ENCODE results near the gene TNFRSF6B.
"Not testable (repeated sequence)": the region's sequence is repeated elsewhere in the genome, so short reads cannot be mapped to it uniquely, and the experiment has no call there.

The TNFRSF6B gene

GRCh38 chr20:63663332-63664066 is 33.0 kb upstream of the TNFRSF6B start:
- no peak for DNase-seq

DNA sequence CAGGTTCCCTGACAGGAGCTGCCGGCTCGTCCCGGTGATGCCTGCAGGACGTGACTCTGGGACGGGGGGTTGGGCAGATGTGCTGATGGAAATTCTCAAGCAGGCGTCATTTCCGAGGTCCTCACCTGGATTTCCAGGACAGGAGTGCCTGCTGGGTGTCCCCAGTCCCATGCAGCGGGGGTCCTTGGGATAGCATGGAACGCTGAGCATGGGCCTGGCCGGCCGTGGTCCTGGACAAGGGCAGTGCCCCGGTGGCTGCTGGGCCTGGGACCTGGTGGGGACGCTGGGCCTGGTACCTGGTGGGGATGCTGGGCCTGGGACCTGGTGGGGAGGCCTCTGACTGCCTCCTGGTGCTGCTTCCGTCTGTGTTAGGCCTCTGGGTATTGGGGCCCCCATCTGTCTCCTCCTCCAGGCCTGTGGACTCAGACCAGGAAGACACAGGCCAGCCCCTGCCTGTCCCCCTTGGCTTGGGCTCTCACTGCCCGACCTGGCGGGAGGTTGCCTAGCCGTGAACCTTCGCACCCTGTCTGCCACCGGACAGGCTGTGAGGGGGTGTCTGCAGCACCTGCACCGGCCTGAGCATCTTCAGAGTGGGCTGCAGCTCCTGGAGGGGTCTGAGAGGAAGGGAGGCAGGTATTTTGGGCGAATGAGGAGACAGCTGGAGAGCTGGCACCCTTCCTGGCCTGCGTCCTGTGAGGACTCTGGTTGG is 32.2 kb upstream of the TNFRSF6B start:
- no peak for DNase-seq

GRCh38 chr20:63664861-63665594 is 31.4 kb upstream of the TNFRSF6B start:
- no peak for DNase-seq

DNA sequence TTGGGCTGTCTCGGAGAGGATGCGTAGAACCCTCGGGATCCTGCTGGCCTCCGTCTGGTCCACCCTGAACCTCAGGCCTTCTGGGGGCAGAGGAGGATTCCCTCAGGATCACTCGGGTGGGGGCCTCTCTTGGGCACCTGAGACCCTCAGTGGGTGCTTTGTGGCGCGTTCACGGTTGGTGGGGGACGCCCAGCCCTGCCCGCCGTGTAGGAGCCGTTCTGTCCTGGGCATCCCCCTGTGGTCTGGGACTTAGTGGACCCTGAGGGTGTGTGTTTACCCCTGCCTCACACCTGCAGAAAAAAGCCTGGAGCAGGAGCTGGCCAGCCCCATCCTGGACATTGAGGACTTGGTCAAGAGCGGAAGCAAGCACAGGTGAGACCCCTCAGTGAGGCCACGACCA is 30.7 kb upstream of the TNFRSF6B start:
- DNase-seq: no peak

GRCh38 chr20:63667858-63668257 is 28.6 kb upstream of the TNFRSF6B start:
- DNase-seq: no peak

- DNase-seq: no peak
Measured at GRCh38 chr20:63668351-63668750, 28.1 kb upstream of the TNFRSF6B start.

- not testable (repeated sequence) for DNase-seq
Measured at GRCh38 chr20:63671695-63672094, 24.8 kb upstream of the TNFRSF6B start.

- DNase-seq: no peak
Measured at GRCh38 chr20:63672666-63673065, 23.8 kb upstream of the TNFRSF6B start.

DNA sequence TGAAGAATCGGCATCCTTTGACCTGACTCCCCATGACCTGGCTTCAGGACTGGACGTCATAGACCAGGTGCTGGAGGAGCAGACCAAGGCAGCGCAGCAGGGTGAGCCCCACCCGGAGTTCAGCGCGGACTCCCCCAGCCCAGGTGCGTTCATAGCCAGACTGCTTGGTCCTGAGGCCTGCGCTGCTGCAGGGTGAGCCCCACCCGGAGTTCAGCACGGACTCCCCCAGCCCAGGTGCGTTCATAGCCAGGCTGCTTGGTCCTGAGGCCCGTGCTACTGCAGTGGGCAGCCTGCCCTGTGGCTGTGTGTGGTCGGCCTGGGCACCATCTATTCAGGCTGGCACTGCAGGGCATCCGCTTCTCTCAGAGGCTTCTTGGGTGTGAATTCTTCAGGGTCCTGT is 22.5 kb upstream of the TNFRSF6B start:
- no peak for DNase-seq

DNA sequence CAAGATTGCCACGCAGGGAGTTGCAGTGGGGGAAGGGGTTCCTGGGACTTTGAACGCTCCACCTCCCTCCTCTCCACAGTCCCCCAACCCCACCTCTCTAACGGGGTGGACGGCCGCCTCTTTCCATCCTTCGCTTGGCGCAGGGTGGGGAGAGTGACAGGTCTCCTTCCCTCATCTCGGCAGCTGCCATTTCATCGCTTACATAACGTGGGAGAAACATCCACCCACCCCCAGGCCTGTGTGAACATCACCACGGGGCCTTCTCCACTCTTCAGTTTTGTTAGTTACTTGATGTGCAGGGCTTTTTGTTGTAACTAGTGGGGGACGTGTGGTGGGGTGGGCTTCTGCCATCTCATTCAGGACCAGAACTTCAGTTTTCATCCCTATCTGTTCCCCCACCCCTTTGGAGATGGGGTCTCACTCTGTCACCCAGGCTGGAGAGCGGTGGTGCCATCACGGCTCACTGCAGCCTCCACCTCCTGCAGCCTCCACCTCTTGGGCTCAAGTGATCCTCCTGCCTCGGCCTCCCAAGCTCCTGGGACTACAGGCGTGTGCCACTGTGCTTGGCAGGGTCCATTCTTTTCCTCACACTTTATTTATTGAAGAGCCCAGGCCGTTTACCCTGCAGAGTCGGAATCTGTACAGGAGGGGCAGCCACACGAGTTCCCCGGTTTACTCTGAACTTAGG is 20.6 kb upstream of the TNFRSF6B start:
- no peak for DNase-seq

- no peak for DNase-seq
Measured at GRCh38 chr20:63678071-63678470, 18.4 kb upstream of the TNFRSF6B start.

- DNase-seq: no peak
Measured at GRCh38 chr20:63678667-63679465, 17.6 kb upstream of the TNFRSF6B start.

DNA sequence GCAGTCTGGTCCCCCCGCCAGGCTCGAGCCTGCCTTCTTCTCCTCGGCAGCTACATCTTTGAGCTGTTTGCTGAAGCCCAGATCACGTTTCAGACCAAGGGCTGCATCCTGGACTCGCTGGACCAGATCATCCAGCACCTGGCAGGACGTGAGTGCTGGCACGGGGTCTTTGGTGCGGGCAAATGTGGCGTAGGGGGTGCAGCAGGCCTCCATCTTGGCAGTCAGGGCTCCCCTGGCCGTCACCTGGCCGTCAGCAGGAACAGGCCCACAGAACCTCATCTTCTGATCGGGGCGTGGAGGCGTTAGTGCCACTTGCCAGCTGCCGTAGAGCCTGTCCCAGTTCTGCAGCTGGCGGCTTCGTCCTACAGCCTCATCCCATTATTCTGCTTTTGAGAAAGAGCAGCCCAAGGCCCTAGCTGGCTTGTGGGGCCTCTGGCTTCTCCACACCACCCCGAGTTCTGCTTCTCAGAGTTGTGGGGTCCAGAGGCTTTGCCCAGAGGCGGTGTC is 16.6 kb upstream of the TNFRSF6B start:
- DNase-seq: no peak

- DNase-seq: no peak
Measured at GRCh38 chr20:63680427-63680826, 16.0 kb upstream of the TNFRSF6B start.

DNA sequence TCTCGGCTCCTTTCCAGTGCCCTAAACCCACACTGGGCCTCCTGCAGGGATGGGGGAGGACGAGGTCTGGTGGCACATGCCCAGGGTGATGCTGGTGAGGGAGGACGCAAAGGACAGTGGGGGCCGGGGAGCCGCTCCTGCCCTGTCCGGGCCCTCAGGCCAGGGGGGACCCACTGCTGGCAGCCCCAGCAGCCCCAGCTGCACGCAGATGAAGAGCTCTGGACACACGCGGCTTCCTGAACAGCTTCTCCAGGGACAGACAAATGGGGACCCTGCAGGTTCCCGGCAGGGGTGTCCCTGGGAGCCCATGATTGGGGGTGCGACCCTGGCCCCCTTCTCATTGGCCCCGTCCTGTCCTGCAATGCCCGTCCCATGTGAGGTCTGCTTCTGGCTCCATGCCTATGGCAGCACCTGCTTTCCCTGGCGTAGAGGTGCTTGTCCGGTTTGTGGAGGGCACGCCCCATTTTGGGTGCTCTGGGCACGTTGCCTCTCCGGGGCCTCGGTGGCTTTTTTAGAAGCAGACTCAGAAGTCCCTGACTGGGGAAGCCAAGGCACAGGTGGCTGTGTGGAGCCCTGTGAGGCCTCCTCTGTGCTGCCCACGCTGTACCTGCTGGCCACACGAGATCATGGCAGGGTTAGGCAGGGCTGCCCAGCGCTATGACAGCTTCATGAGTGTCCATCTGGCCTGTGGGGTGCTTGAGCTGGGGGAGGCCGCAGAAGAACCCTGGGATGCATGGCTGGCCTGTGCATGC is 15.4 kb upstream of the TNFRSF6B start:
- DNase-seq: no peak

GRCh38 chr20:63681609-63682142 is 14.8 kb upstream of the TNFRSF6B start:
- no peak for DNase-seq

GRCh38 chr20:63682384-63683139 is 13.9 kb upstream of the TNFRSF6B start:
- no peak for DNase-seq

DNA sequence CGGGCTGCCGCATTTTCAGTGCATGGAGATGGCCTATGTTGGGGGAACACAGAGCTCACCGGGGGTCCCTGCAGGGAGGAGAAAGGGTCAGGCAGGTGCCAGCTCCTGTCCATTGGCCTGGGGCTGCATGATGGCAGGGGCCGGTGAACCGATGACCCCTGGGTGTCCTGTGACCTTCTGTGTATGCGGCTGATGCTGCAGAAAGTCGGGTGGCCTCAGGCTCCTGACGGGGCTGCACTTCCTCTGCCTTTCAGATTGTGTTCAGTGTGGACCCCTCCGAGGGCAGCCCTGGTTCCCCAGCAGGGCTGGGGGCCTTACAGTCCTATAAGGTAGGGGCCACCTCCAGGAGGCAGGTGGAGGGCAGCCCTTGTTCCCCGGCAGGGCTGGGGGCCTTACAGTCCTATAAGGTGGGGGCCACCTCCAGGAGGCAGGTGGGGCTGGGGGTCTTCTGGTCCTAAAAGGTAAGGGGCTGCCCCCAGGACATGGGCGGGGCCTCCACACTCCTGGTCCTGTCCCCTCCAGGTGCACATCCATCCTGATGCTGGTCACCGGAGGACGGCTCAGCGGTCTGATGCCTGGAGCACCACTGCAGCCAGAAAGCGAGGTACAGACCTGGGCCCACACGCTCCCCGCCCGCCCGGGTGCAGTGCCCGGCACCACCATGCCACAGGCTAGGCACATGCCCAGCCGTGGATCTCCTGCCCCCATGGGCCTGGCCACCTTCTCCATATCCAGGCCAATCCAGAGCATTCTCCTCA is 11.0 kb upstream of the TNFRSF6B start:
- DNase-seq: no peak

GRCh38 chr20:63686094-63686491 is 10.4 kb upstream of the TNFRSF6B start:
- DNase-seq: no peak

Data from activated CD4-positive, alpha-beta T cell treated with anti-CD3 and anti-CD28 coated beads, Interleukin-2, amount 50 U/mL, for 1 hour (primary cell).